Measurements from ENCODE around the gene DNASE1L2.

DNASE1L2 gene

GRCh38 chr16:2195322-2196161 lies 40.7 kb upstream of the DNASE1L2 start:
- Histone ChIP-seq H3K27ac (peak overlapping the region; percentile 24; the same call in 1 of the 2 replicates), H3K4me3 (ENCODE audit: low read depth, low read length) (peak overlapping the region; percentile 51), H3K27me3 (ENCODE audit: insufficient read depth, low read depth, severe bottlenecking) (no peaks in the 10 kb centered on the region), H3K9me3 (ENCODE audit: severe bottlenecking) (no peaks in the 10 kb centered on the region), H3K36me3 (peaks cover 7% of the 10 kb centered on the region; the same call in 1 of the 2 replicates)
- no peak for DNase-seq
- no peak for TF ChIP-seq CTCF (IDR thresholded peaks at IDR 0.05; ENCODE audit: low read depth, low read length)

- TF ChIP-seq CTCF (IDR thresholded peaks at IDR 0.05; ENCODE audit: low read depth, low read length), result no peak
- DNase-seq, result no peak
- Histone ChIP-seq H3K9me3 (ENCODE audit: severe bottlenecking) (no peaks in the 10 kb centered on the region), H3K36me3 (peaks cover 7% of the 10 kb centered on the region; the same call in 1 of the 2 replicates), H3K4me3 (ENCODE audit: low read depth, low read length) (peak within 1 kb of the TSS; percentile 51), H3K27ac (peak within 1 kb of the TSS; percentile 47; the same call in 1 of the 2 replicates), H3K27me3 (ENCODE audit: insufficient read depth, low read depth, severe bottlenecking) (no peaks in the 10 kb centered on the region)
Measured at GRCh38 chr16:2196162-2196980, 39.9 kb upstream of the DNASE1L2 start, which contains the start of gene CASKIN1. Gene CASKIN1 (minus strand): TSS chr16:2196605. CDS start chr16:2196432, 173 bp downstream.

GRCh38 chr16:2196981-2197511 lies 39.2 kb upstream of the DNASE1L2 start:
- no peak for DNase-seq
- no peak for TF ChIP-seq CTCF (IDR thresholded peaks at IDR 0.05; ENCODE audit: low read depth, low read length)
- Histone ChIP-seq H3K4me3 (ENCODE audit: low read depth, low read length) (peak overlapping the region; percentile 17; the same call in 1 of the 2 replicates), H3K9me3 (ENCODE audit: severe bottlenecking) (no peaks in the 10 kb centered on the region), H3K27ac (peak overlapping the region; percentile 47; the same call in 1 of the 2 replicates), H3K36me3 (peaks cover 7% of the 10 kb centered on the region), H3K27me3 (ENCODE audit: insufficient read depth, low read depth, severe bottlenecking) (no peaks in the 10 kb centered on the region)

GRCh38 chr16:2197765-2198164 lies 38.5 kb upstream of the DNASE1L2 start:
- H3K27me3 ChIP-seq (ENCODE audit: insufficient read depth, low read depth, severe bottlenecking), result no peaks in the 10 kb centered on the region
- no peak for DNase-seq
- no peak overlapping the region for H3K27ac ChIP-seq
- H3K4me3 ChIP-seq (ENCODE audit: low read depth, low read length), result no peak overlapping the region
- no peaks in the 10 kb centered on the region for H3K9me3 ChIP-seq (ENCODE audit: severe bottlenecking)
- TF ChIP-seq CTCF (IDR thresholded peaks at IDR 0.05; ENCODE audit: low read depth, low read length), result no peak
- H3K36me3 ChIP-seq, result peaks cover 3% of the 10 kb centered on the region

GRCh38 chr16:2198283-2198682 lies 38.0 kb upstream of the DNASE1L2 start:
- TF ChIP-seq CTCF (IDR thresholded peaks at IDR 0.05; ENCODE audit: low read depth, low read length), result no peak
- no peak overlapping the region for H3K4me3 ChIP-seq (ENCODE audit: low read depth, low read length)
- DNase-seq, result no peak
- no peaks in the 10 kb centered on the region for H3K27me3 ChIP-seq (ENCODE audit: insufficient read depth, low read depth, severe bottlenecking)
- no peaks in the 10 kb centered on the region for H3K9me3 ChIP-seq (ENCODE audit: severe bottlenecking)
- H3K27ac ChIP-seq, result no peak overlapping the region
- H3K36me3 ChIP-seq, result peaks cover 3% of the 10 kb centered on the region
